ENCODE data around the gene SH3RF3. TPM values are rescaled to one million over a fixed set of nuclear protein-coding genes. Genes with fewer than 3 reads are reported as not detected.

SH3RF3 gene
- total and polyA plus RNA-seq, 4 experiments from 2014 or later: 0.26 to 2.2 (median 2.1) TPM; not detected in 1

DNA sequence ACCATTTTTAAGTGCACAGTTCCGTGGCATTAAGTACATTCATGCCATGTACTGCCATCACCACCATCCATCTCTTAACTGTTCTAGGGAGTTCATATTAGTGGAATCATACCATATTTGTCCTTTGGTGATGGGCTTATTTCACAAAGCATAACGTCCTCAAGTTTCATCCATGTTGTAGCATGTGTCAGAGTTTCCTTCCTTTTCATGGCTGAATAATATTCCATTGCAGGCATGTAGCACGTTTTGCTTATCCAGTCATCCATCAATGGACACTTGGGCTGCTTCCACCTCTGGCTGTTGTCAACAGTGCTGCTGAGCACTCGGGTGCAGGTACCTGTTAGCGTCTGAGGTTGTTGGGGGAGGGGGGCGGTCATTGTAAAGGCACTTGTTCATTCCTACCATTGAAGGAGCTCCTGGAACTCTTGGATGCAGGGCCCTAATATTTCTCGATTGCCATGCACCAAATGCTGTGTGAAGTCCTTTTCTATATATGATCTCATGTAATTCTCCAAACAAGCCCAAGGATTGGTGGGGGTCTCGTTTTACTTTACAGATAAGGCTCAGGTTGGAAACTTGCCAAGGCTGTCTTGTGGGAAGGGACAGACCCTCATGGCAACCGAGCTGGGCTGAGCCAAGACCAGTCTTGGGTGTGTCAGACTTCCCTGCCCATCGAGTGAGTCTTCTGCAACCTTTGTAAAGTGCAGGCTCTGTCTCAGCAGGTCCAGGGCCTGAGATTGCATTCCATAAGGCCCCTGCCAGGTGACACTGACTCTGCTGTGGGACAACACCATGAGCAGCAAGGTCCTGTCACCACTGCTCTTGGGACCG, 42.9 kb upstream of the SH3RF3 start:
- H3K4me1 Mint-ChIP-seq: peaks cover 0 to 6% (median 1%) of the 10 kb centered on the region in 4 donors
- Histone ChIP-seq H3K27me3 (ENCODE audit: insufficient read depth, low read length) (no peaks in the 10 kb centered on the region), H3K36me3 (ENCODE audit: insufficient read depth, low read length) (no peaks in the 10 kb centered on the region), H3K9me3 (ENCODE audit: control insufficient read depth in 1 of 2, low read length in 2 of 2) (no peaks in the 10 kb centered on the region), H3K27ac (ENCODE audit: low read depth, low read length) (no peak overlapping the region), H3K4me1 (ENCODE audit: insufficient read depth, low read length) (no peaks in the 10 kb centered on the region), H3K4me3 (ENCODE audit: low read length in 2 of 2) (no peak overlapping the region)
- H3K4me3 Mint-ChIP-seq: no peak overlapping the region
- POLR2A ChIA-PET (ENCODE audit: partially characterized antibody): no interaction called here
- intact Hi-C loops (cut with micrococcal nuclease): no loop called here
- peaks cover 0 to 4% (median 0%) of the 10 kb centered on the region in 8 donors for H3K9me3 Mint-ChIP-seq
- H3K27me3 Mint-ChIP-seq: peaks cover 1 to 2% of the 10 kb centered on the region in 2 donors
- no peaks in the 10 kb centered on the region for H3K36me3 Mint-ChIP-seq
- CTCF ChIA-PET (ENCODE audit: partially characterized antibody): no interaction called here
- H3K27ac Mint-ChIP-seq: no peak overlapping the region
- DNase-seq: no peak

DNA sequence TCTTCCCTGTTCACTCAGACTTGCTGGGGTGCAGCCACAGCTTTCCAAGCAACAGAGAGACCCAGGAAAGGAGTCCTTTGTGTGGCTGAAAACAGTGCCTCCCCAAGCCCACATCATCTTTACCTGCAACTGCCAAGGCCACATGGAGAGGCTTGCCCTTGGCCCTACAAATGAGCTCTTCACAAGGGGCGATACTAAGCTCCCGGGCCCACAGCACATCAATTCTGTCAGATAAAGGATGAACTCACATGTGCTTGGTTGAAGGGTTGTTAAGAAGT, 42.3 kb upstream of the SH3RF3 start:
- Histone ChIP-seq H3K27ac (ENCODE audit: low read depth, low read length) (no peak overlapping the region), H3K4me1 (ENCODE audit: insufficient read depth, low read length) (no peaks in the 10 kb centered on the region), H3K36me3 (ENCODE audit: insufficient read depth, low read length) (no peaks in the 10 kb centered on the region), H3K9me3 (ENCODE audit: control insufficient read depth in 1 of 2, low read length in 2 of 2) (no peaks in the 10 kb centered on the region), H3K4me3 (ENCODE audit: low read length in 2 of 2) (no peak overlapping the region), H3K27me3 (ENCODE audit: insufficient read depth, low read length) (no peaks in the 10 kb centered on the region)
- H3K9me3 Mint-ChIP-seq: peaks cover 0 to 4% (median 0%) of the 10 kb centered on the region in 8 donors
- intact Hi-C loops (cut with micrococcal nuclease): no loop called here
- ChIA-PET POLR2A (ENCODE audit: partially characterized antibody) (no interaction called here), CTCF (ENCODE audit: partially characterized antibody) (no interaction called here)
- peaks cover 0 to 6% (median 1%) of the 10 kb centered on the region in 4 donors for H3K4me1 Mint-ChIP-seq
- no peak for DNase-seq
- peaks cover 1 to 2% of the 10 kb centered on the region in 2 donors for H3K27me3 Mint-ChIP-seq
- H3K4me3 Mint-ChIP-seq: no peak overlapping the region
- H3K27ac Mint-ChIP-seq: no peak overlapping the region
- H3K36me3 Mint-ChIP-seq: no peaks in the 10 kb centered on the region

DNA sequence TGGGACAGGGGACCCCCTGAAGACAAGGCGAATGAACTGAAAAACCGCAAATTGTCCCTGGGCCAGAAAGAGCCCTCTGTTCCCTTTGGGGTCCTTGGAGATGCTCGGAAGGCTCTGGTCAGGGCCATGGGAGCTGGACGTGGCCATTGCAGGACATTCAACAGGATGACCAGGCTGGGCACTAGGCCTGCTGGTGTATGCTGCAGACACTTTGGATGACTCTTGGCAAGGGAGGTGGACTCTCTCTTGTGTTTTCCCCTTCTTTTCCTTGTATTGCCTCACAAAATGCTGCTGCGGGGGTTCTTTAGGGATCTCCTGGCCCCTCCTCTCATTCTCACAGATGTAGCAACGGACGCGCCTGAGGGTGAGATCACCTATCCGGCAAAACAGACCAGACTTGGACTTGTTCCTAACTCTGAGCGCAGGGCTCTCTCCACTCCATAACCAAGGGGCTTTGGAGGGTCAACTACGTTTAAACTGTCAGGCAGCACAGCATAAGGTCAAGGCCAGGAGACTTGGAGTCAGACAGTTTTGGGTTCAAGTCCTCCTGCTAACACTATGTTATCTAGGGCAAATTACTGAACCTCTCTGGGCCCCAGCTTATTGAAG, 41.8 kb upstream of the SH3RF3 start:
- Histone ChIP-seq H3K27me3 (ENCODE audit: insufficient read depth, low read length) (no peaks in the 10 kb centered on the region), H3K4me1 (ENCODE audit: insufficient read depth, low read length) (no peaks in the 10 kb centered on the region), H3K36me3 (ENCODE audit: insufficient read depth, low read length) (no peaks in the 10 kb centered on the region), H3K4me3 (ENCODE audit: low read length in 2 of 2) (no peak overlapping the region), H3K9me3 (ENCODE audit: control insufficient read depth in 1 of 2, low read length in 2 of 2) (no peaks in the 10 kb centered on the region), H3K27ac (ENCODE audit: low read depth, low read length) (no peak overlapping the region)
- H3K4me1 Mint-ChIP-seq: peaks cover 0 to 6% (median 1%) of the 10 kb centered on the region in 4 donors
- intact Hi-C loops (cut with micrococcal nuclease): no loop called here
- POLR2A ChIA-PET (ENCODE audit: partially characterized antibody): no interaction called here
- H3K4me3 Mint-ChIP-seq: no peak overlapping the region
- CTCF ChIA-PET (ENCODE audit: partially characterized antibody): no interaction called here
- H3K27ac Mint-ChIP-seq: peak overlapping the region in 1 of 7 donors; percentile 57
- no peaks in the 10 kb centered on the region for H3K36me3 Mint-ChIP-seq
- DNase-seq: no peak
- peaks cover 1 to 2% of the 10 kb centered on the region in 2 donors for H3K27me3 Mint-ChIP-seq
- peaks cover 0 to 4% (median 0%) of the 10 kb centered on the region in 8 donors for H3K9me3 Mint-ChIP-seq

GRCh38 chr2:109089602-109090300, 39.3 kb upstream of the SH3RF3 start:
- intact Hi-C loops (cut with micrococcal nuclease): no loop called here
- H3K27me3 ChIP-seq (ENCODE audit: insufficient read depth, low read length): no peaks in the 10 kb centered on the region
- CTCF ChIA-PET (ENCODE audit: partially characterized antibody): no interaction called here
- peaks cover 0 to 19% (median 12%) of the 10 kb centered on the region in 8 donors for H3K9me3 Mint-ChIP-seq
- H3K27ac Mint-ChIP-seq: no peak overlapping the region
- no peak overlapping the region for H3K4me3 Mint-ChIP-seq
- peaks cover 0 to 6% (median 1%) of the 10 kb centered on the region in 4 donors for H3K4me1 Mint-ChIP-seq
- H3K27ac ChIP-seq (ENCODE audit: low read depth, low read length): no peak overlapping the region
- H3K9me3 ChIP-seq (ENCODE audit: control insufficient read depth in 1 of 2, low read length in 2 of 2): no peaks in the 10 kb centered on the region
- H3K36me3 Mint-ChIP-seq: peaks cover 0 to 4% of the 10 kb centered on the region in 2 donors
- H3K27me3 Mint-ChIP-seq: peaks cover 1 to 2% of the 10 kb centered on the region in 2 donors
- no peaks in the 10 kb centered on the region for H3K4me1 ChIP-seq (ENCODE audit: insufficient read depth, low read length)
- no peaks in the 10 kb centered on the region for H3K36me3 ChIP-seq (ENCODE audit: insufficient read depth, low read length)
- POLR2A ChIA-PET (ENCODE audit: partially characterized antibody): interaction anchor here (1.1 kb wide), 1 partner anchor 42 kb away, joined by 3 read pairs; no protein-coding TSS in a partner anchor
- H3K4me3 ChIP-seq (ENCODE audit: low read length in 2 of 2): no peak overlapping the region
- no peak for DNase-seq

DNA sequence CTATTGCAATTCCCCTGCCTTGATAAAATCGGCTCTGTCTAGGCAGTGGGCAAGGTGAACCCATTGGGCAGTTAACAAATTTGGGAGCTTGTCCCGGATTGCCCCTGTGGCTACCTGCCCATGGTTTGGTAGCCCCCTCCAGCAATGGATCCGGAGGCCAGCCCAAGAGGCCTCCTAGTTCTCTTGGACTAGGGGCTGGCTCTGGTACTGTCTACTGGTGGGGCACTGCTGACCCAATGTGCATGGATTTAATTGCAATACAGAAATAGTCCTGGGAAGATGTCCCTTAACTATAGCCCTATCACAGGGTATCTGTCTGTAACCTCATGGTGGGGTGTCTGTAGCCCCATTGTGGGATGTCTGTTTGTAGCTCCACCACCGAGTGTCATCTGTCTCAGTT, 37.5 kb upstream of the SH3RF3 start:
- CTCF ChIA-PET (ENCODE audit: partially characterized antibody): no interaction called here
- POLR2A ChIA-PET (ENCODE audit: partially characterized antibody): no interaction called here
- Histone ChIP-seq H3K36me3 (ENCODE audit: insufficient read depth, low read length) (no peaks in the 10 kb centered on the region), H3K27me3 (ENCODE audit: insufficient read depth, low read length) (no peaks in the 10 kb centered on the region), H3K4me1 (ENCODE audit: insufficient read depth, low read length) (no peaks in the 10 kb centered on the region), H3K9me3 (ENCODE audit: control insufficient read depth in 1 of 2, low read length in 2 of 2) (no peaks in the 10 kb centered on the region), H3K4me3 (ENCODE audit: low read length in 2 of 2) (no peak overlapping the region), H3K27ac (ENCODE audit: low read depth, low read length) (no peak overlapping the region)
- H3K27ac Mint-ChIP-seq: no peak overlapping the region
- H3K27me3 Mint-ChIP-seq: peaks cover 3 to 4% of the 10 kb centered on the region in 2 donors
- H3K4me3 Mint-ChIP-seq: no peak overlapping the region
- peaks cover 0 to 24% (median 12%) of the 10 kb centered on the region in 8 donors for H3K9me3 Mint-ChIP-seq
- intact Hi-C loops (cut with micrococcal nuclease): no loop called here
- H3K4me1 Mint-ChIP-seq: peaks cover 0 to 6% (median 1%) of the 10 kb centered on the region in 4 donors
- no peak for DNase-seq
- H3K36me3 Mint-ChIP-seq: peaks cover 0 to 9% of the 10 kb centered on the region in 2 donors

DNA sequence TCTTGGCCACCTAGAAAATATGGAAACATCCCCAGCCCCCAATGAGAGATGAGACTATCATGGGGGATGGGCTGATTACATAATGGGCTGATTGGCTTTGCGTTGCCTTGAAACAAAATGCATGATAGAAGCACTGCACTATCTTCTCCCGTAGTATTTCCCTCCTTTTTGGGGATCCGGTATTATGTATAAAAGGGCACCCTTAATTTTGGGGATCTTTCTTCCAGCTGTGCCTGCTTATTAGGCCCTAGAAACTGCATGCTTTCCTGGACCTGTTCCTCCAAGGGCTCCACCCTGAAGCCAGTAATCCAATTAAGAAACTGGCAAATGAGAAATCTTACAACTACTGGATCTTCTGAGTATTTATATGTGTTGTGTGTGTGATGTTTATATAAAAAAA, 34.9 kb upstream of the SH3RF3 start:
- Mint-ChIP-seq H3K36me3 (peaks cover 0 to 9% of the 10 kb centered on the region in 2 donors), H3K9me3 (peaks cover 0 to 24% (median 12%) of the 10 kb centered on the region in 8 donors), H3K27ac (no peak overlapping the region), H3K4me1 (peaks cover 0 to 6% (median 0%) of the 10 kb centered on the region in 4 donors), H3K4me3 (no peak overlapping the region), H3K27me3 (peaks cover 3 to 5% of the 10 kb centered on the region in 2 donors)
- Histone ChIP-seq H3K9me3 (ENCODE audit: control insufficient read depth in 1 of 2, low read length in 2 of 2) (no peaks in the 10 kb centered on the region), H3K36me3 (ENCODE audit: insufficient read depth, low read length) (no peaks in the 10 kb centered on the region), H3K27me3 (ENCODE audit: insufficient read depth, low read length) (no peaks in the 10 kb centered on the region), H3K4me1 (ENCODE audit: insufficient read depth, low read length) (no peaks in the 10 kb centered on the region), H3K27ac (ENCODE audit: low read depth, low read length) (no peak overlapping the region), H3K4me3 (ENCODE audit: low read length in 2 of 2) (no peak overlapping the region)
- intact Hi-C loops (cut with micrococcal nuclease): no loop called here
- CTCF ChIA-PET (ENCODE audit: partially characterized antibody): interaction anchor here (0.9 to 1.1 kb wide), 2 partner anchors 9 to 237 kb away, joined by 3 read pairs; no protein-coding TSS in a partner anchor
- DNase-seq: no peak
- POLR2A ChIA-PET (ENCODE audit: partially characterized antibody): no interaction called here

DNA sequence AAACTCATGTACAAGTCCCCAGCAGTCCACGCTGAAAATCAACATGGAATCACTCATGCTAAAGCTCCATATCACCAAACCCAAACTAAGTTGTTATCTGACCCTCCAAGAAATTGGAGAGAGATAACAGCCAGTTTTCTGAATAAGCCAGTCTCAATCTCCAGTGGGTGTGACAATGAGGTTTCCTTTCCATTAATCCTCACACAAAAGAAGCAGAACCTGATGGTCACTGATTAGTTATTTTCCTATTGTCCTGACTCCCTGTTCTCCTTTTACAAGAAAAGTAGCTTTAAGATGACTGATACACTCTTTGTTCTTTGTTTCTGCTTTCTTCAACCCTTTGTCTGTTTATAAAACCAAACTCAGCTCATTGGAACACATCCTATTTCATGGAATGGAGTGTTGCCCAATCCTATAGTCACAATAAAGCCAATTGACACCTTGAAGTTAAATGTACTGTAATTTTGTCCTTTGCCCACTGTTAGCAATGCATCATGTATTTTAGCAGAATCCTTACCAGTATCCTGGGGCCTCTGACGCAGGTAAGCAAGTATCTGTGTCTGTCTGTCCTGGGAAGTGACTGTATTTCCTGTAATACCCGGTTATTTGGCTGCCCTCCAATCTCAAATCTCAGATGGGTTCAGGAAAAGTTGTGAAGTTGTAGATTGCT, 30.6 kb upstream of the SH3RF3 start:
- DNase-seq: no peak
- Histone ChIP-seq H3K4me3 (ENCODE audit: low read length in 2 of 2) (no peak overlapping the region), H3K36me3 (ENCODE audit: insufficient read depth, low read length) (no peaks in the 10 kb centered on the region), H3K9me3 (ENCODE audit: control insufficient read depth in 1 of 2, low read length in 2 of 2) (no peaks in the 10 kb centered on the region), H3K27me3 (ENCODE audit: insufficient read depth, low read length) (no peaks in the 10 kb centered on the region), H3K4me1 (ENCODE audit: insufficient read depth, low read length) (peaks cover 9% of the 10 kb centered on the region), H3K27ac (ENCODE audit: low read depth, low read length) (no peak overlapping the region)
- peaks cover 0 to 16% (median 10%) of the 10 kb centered on the region in 8 donors for H3K9me3 Mint-ChIP-seq
- no peak overlapping the region for H3K4me3 Mint-ChIP-seq
- intact Hi-C loops (cut with micrococcal nuclease): no loop called here
- H3K27me3 Mint-ChIP-seq: peaks cover 3 to 6% of the 10 kb centered on the region in 2 donors
- peaks cover 0 to 9% of the 10 kb centered on the region in 2 donors for H3K36me3 Mint-ChIP-seq
- peaks cover 9 to 17% (median 11%) of the 10 kb centered on the region in 4 donors for H3K4me1 Mint-ChIP-seq
- ChIA-PET CTCF (ENCODE audit: partially characterized antibody) (no interaction called here), POLR2A (ENCODE audit: partially characterized antibody) (no interaction called here)
- H3K27ac Mint-ChIP-seq: no peak overlapping the region
